Smooth muscle cell of the pulmonary artery (primary cell): ENCODE measurements around the gene FGG. TPM values are rescaled to one million over a fixed set of nuclear protein-coding genes. Genes with fewer than 3 reads are reported as not detected.

ENCODE experiments used
- total RNA-seq: library from RNA; depleted of rRNA; stranded (reverse); fragments of >200 nt; gene quantifications from 2 replicates; pipeline ENCODE4 v1.2.3, GENCODE V29; 2014

FGG gene
- not detected in 2 replicates for total RNA-seq

GRCh38 chr4:154612472-154613414, at the start of gene FGG:
Gene FGG (minus strand): TSS chr4:154612656. CDS start chr4:154612609, 47 bp downstream.

GRCh38 chr4:154590329-154591006, 22.0 kb downstream of the FGG start, which contains the start of gene FGA:
Gene FGA (minus strand): TSS chr4:154590742. CDS start chr4:154590687, 55 bp downstream.

GRCh38 chr4:154562697-154563254, 49.7 kb downstream of the FGG start, which contains the start of gene FGB:
Gene FGB (plus strand): TSS chr4:154563011. CDS start chr4:154563019, 8 bp downstream.

Other genes starting within 250 kb of the FGG start
- gene DCHS2, start 120.9 kb downstream of the FGG start, total RNA-seq: not detected in 2 replicates
- gene PLRG1, start 62.3 kb downstream of the FGG start, total RNA-seq: 96.0 and 102 TPM in 2 replicates
- gene FGB, start 49.6 kb downstream of the FGG start, total RNA-seq: not detected in 2 replicates
- gene FGA, start 21.9 kb downstream of the FGG start, total RNA-seq: not detected in 2 replicates
- gene LRAT, start 131.3 kb upstream of the FGG start, total RNA-seq: 0.03 and 0.07 TPM in 2 replicates
- under 0.01 TPM in 1 of 2 replicates, not detected in the other for gene RBM46, start 168.6 kb upstream of the FGG start, total RNA-seq